ENCODE data around the gene LCE2B. TPM values are rescaled to one million over a fixed set of nuclear protein-coding genes. Genes with fewer than 3 reads are reported as not detected.

Gene LCE2B
- total and polyA plus RNA-seq, 10 of the 15 experiments (the other 5 are each of a cell fraction or from before 2014, with no cell fraction given): not detected

- SMC1A ChIA-PET (ENCODE audit: uncharacterized antibody, unreplicated experiment): no interaction called here
- RAD21 ChIA-PET (ENCODE audit: unreplicated experiment): no interaction called here
- no peak for FAIRE-seq
- Histone ChIP-seq H3K4me1 (ENCODE audit: control insufficient read depth, insufficient read depth, low read length) (no peaks in the 10 kb centered on the region), H3K79me2 (ENCODE audit: control insufficient read depth, insufficient read depth, low read length) (no peaks in the 10 kb centered on the region), H3K27ac (ENCODE audit: control insufficient read depth, insufficient read depth) (no peak overlapping the region), H3K4me2 (ENCODE audit: control insufficient read depth, insufficient read depth) (no peak overlapping the region), H3K4me3 (no peak overlapping the region), H3K9ac (ENCODE audit: control insufficient read depth, insufficient read depth, low read length) (no peak overlapping the region), H3K27me3 (replicated peaks in 1 of 2; ENCODE audit: control insufficient read depth in 2 of 2, insufficient read depth in 2 of 2, low read length in 1 of 2) (no peaks in the 10 kb centered on the region), H3K36me3 (ENCODE audit: control insufficient read depth in 2 of 2, insufficient read depth in 2 of 2, low read length in 1 of 2) (no peaks in the 10 kb centered on the region), H4K20me1 (ENCODE audit: control insufficient read depth, insufficient read depth) (no peaks in the 10 kb centered on the region), H2AFZ (ENCODE audit: control insufficient read depth, low read depth, low read length) (no peak overlapping the region), H3K9me3 (replicated peaks; ENCODE audit: control insufficient read depth, insufficient read depth, low read length) (no peaks in the 10 kb centered on the region)
- DNase-seq (ENCODE audit: low read depth, low spot score): no peak
- ATAC-seq: no peak
- in situ Hi-C loops (cut with MboI) (no loop called here), intact Hi-C loops (cut with micrococcal nuclease; ENCODE audit: unreplicated experiment) (no loop called here)
- TF ChIP-seq ESRRA (IDR thresholded peaks at IDR 0.05; ENCODE audit: low read length): no peak
- TF ChIP-seq BCL11A (IDR thresholded peaks at IDR 0.05; ENCODE audit: low read depth, low read length): no peak
- TF ChIP-seq SMAD5 (IDR thresholded peaks at IDR 0.05; ENCODE audit: low read depth): no peak
- no peak for TF ChIP-seq IKZF2 (IDR thresholded peaks at IDR 0.05)
- no peak for TF ChIP-seq BCL3 (IDR thresholded peaks at IDR 0.05; ENCODE audit: borderline replicate concordance, insufficient read depth, low read depth, low read length, poor library complexity, severe bottlenecking)
- TF ChIP-seq MLLT1 (IDR thresholded peaks at IDR 0.05): no peak
- no peak for TF ChIP-seq SREBF1 (IDR thresholded peaks at IDR 0.05; ENCODE audit: low read length)
- no peak for TF ChIP-seq PAX8 (IDR thresholded peaks at IDR 0.05)
- no peak for TF ChIP-seq IKZF1 (conservative IDR thresholded peaks at IDR 0.05)
- no peak for TF ChIP-seq ZNF622 (IDR thresholded peaks at IDR 0.05)
- TF ChIP-seq CTCF (IDR thresholded peaks at IDR 0.05 in 2 of 3, conservative IDR thresholded peaks at IDR 0.05 in 1 of 3; ENCODE audit: control insufficient read depth in 2 of 3, extremely low read depth in 1 of 3, insufficient read depth in 1 of 3, low read depth in 3 of 3, low read length in 3 of 3): no peak
- no peak for TF ChIP-seq MEF2A (IDR thresholded peaks at IDR 0.05; ENCODE audit: insufficient read depth, low read depth, low read length)
- TF ChIP-seq USF2 (IDR thresholded peaks at IDR 0.05; ENCODE audit: borderline replicate concordance, low read depth, low read length): no peak
- CTCF ChIA-PET: no interaction called here
- WGBS (ENCODE audit: insufficient coverage, insufficient replicate concordance, low lambda C conversion rate, missing lambda C conversion rate): 5% methylated on average over 1 of the region's 1 CpG
- BruUV-seq (replicated peaks): no TSS peak
- POLR2A ChIA-PET: no interaction called here
These were observed 43.1 kb downstream of the LCE2B start for GRCh38 chr1:152728986-152729385.
